Measurements from ENCODE around the gene PDE11A.

DNA sequence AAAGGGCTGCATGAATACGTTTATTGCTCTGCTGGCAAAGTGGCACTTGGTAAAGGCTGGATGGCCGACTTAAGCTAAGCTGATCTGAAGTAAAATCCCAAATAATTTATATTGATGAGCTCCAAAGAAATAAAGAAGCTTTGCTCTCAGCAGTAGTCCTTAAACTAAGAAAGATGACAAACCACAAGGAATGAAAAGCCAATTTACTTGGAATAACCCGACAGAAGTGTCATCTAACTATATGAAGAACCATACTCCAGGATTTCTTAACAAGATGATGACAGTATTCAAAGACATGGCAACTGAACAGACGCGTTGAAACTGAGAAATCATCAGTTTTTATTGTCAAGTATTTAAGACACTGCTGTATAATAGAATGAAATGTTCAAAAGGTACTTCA lies 294.1 kb downstream of the PDE11A start:
- TF ChIP-seq, protein P1, sequence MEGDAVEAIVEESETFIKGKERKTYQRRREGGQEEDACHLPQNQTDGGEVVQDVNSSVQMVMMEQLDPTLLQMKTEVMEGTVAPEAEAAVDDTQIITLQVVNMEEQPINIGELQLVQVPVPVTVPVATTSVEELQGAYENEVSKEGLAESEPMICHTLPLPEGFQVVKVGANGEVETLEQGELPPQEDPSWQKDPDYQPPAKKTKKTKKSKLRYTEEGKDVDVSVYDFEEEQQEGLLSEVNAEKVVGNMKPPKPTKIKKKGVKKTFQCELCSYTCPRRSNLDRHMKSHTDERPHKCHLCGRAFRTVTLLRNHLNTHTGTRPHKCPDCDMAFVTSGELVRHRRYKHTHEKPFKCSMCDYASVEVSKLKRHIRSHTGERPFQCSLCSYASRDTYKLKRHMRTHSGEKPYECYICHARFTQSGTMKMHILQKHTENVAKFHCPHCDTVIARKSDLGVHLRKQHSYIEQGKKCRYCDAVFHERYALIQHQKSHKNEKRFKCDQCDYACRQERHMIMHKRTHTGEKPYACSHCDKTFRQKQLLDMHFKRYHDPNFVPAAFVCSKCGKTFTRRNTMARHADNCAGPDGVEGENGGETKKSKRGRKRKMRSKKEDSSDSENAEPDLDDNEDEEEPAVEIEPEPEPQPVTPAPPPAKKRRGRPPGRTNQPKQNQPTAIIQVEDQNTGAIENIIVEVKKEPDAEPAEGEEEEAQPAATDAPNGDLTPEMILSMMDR (IDR thresholded peaks at IDR 0.05) = no peak
- TF ChIP-seq POLR2A (IDR thresholded peaks at IDR 0.05) = no peak
